HepG2 (cell line): ENCODE data around the gene UPB1. TPM values are rescaled to one million over a fixed set of nuclear protein-coding genes. Genes with fewer than 3 reads are reported as not detected.
A peak's percentile ranks its signal among the peaks of the same experiment; 100 is the strongest.

Experiments
- ASH2L ChIP-seq: fragments of 300-600, 200-600 bp; sonication (generic); IDR thresholded peaks from 2 replicates; pipeline ENCODE4 v1.7.0; 2017; ENCODE audit warnings: low read depth, mild to moderate bottlenecking, moderate library complexity, mixed read lengths, low read length; ENCODE audit not compliant: insufficient read length
- ELF3 ChIP-seq: IDR thresholded peaks from 2 replicates; pipeline ENCODE4 v1.6.1; 2016; ENCODE audit warnings: missing genetic modification reagents, missing compliant biosample characterization
- GATAD1 ChIP-seq: IDR thresholded peaks from 2 replicates; pipeline ENCODE4 v1.6.1; 2016; ENCODE audit warnings: missing genetic modification reagents, missing compliant biosample characterization
- GMEB2 ChIP-seq: IDR thresholded peaks from 2 replicates; pipeline ENCODE4 v1.6.1; 2016; ENCODE audit warnings: missing biosample characterization, missing genetic modification reagents, low read depth
- HBP1 ChIP-seq: IDR thresholded peaks from 2 replicates; pipeline ENCODE4 v1.6.1; 2016; ENCODE audit warnings: low read depth, control low read depth
- HDAC2 ChIP-seq: sonication (generic); formaldehyde crosslinking; IDR thresholded peaks from 2 replicates; pipeline ENCODE4 v1.4.0; 2020; ENCODE audit warnings: missing genetic modification reagents
- LRRFIP1 ChIP-seq: sonication (generic); formaldehyde crosslinking; conservative IDR thresholded peaks from 2 replicates; pipeline ENCODE4 v1.4.0; 2020; ENCODE audit warnings: missing genetic modification reagents
- MED13 ChIP-seq: sonication (generic); formaldehyde crosslinking; IDR thresholded peaks from 2 replicates; pipeline ENCODE4 v1.5.0; 2020; ENCODE audit warnings: missing genetic modification reagents
- MEIS1 ChIP-seq: sonication (generic); formaldehyde crosslinking; IDR thresholded peaks from 2 replicates; pipeline ENCODE4 v1.9.0; 2021; ENCODE audit warnings: mild to moderate bottlenecking, missing genetic modification reagents, moderate library complexity, borderline replicate concordance
- SKI ChIP-seq: fragments of 450-650 bp; IDR thresholded peaks from one replicate; pipeline ENCODE4 v1.6.1; 2018; ENCODE audit warnings: mild to moderate bottlenecking; ENCODE audit not compliant: partially characterized antibody
- TGIF2 ChIP-seq: IDR thresholded peaks from 2 replicates; pipeline ENCODE4 v1.6.1; 2016; ENCODE audit warnings: control low read depth, missing compliant biosample characterization
- ZKSCAN1 ChIP-seq: fragments of 150-350 bp; IDR thresholded peaks from 2 replicates; pipeline ENCODE4 v1.6.1; 2014; ENCODE audit warnings: low read length
- ZNF121 ChIP-seq: sonication (generic); formaldehyde crosslinking; IDR thresholded peaks from 2 replicates; pipeline ENCODE4 v1.5.0; 2020; ENCODE audit warnings: mild to moderate bottlenecking, missing genetic modification reagents
- ZNF263 ChIP-seq: sonication (generic); formaldehyde crosslinking; IDR thresholded peaks from 2 replicates; pipeline ENCODE4 v1.4.0; 2020; ENCODE audit warnings: missing genetic modification reagents
- ZNF33B ChIP-seq: sonication (generic); formaldehyde crosslinking; IDR thresholded peaks from 2 replicates; pipeline ENCODE4 v1.5.1; 2020; ENCODE audit warnings: mild to moderate bottlenecking, missing genetic modification reagents
- ZNF34 ChIP-seq: sonication (generic); formaldehyde crosslinking; IDR thresholded peaks from 2 replicates; pipeline ENCODE4 v1.4.0; 2020; ENCODE audit warnings: mild to moderate bottlenecking, missing genetic modification reagents, borderline replicate concordance
- ZNF501 ChIP-seq: sonication (generic); formaldehyde crosslinking; IDR thresholded peaks from 2 replicates; pipeline ENCODE4 v1.5.1; 2020; ENCODE audit warnings: mild to moderate bottlenecking, moderate library complexity, missing genetic modification reagents
- ZNF563 ChIP-seq: sonication (generic); formaldehyde crosslinking; IDR thresholded peaks from 2 replicates; pipeline ENCODE4 v1.8.0; 2022; ENCODE audit warnings: mild to moderate bottlenecking, moderate library complexity, missing genetic modification reagents
- ZNF605 ChIP-seq: sonication (generic); formaldehyde crosslinking; IDR thresholded peaks from 2 replicates; pipeline ENCODE4 v1.8.0; 2022; ENCODE audit warnings: mild to moderate bottlenecking, missing genetic modification reagents
- ZNF777 ChIP-seq: sonication (generic); formaldehyde crosslinking; IDR thresholded peaks from 2 replicates; pipeline ENCODE4 v1.4.0; 2020; ENCODE audit warnings: missing genetic modification reagents
- polyA plus RNA-seq, 8 experiments: library from polyadenylated mRNA; depleted of rRNA in 3 of 8; stranded (reverse) in 7 of 8; unstranded in 1 of 8; fragments of >200 nt; fragmentation: Illumina TruSeq in 4 of 8; extraction: Trizol in 4 of 8; gene quantifications; 2 replicates each; pipeline versions ENCODE4 v1.2.1 to v1.2.3, GENCODE V29; 2011 to 2016; ENCODE audit warnings: low read depth in 4 of 8, missing spikeins in 1 of 8, mixed read lengths in 1 of 8; ENCODE audit not compliant: insufficient read depth in 1 of 8
- total RNA-seq, 5 experiments: library from RNA; depleted of rRNA; stranded (reverse); fragments of >200 nt; fragmentation: Illumina TruSeq; extraction: Trizol; gene quantifications; 2 replicates each; pipeline ENCODE4 v1.2.3, GENCODE V29; 2016; ENCODE audit warnings: low read depth in 1 of 5
- TF ChIP-seq, protein P1 (sequence below): sonication (generic); formaldehyde crosslinking; IDR thresholded peaks from 2 replicates; pipeline ENCODE4 v1.5.0; 2020; ENCODE audit warnings: mild to moderate bottlenecking, low read depth, missing genetic modification reagents, borderline replicate concordance
- TF ChIP-seq, protein P2 (sequence below): sonication (generic); formaldehyde crosslinking; IDR thresholded peaks from 2 replicates; pipeline ENCODE4 v1.4.0; 2020; ENCODE audit warnings: mild to moderate bottlenecking, missing genetic modification reagents
- TF ChIP-seq, protein P3 (sequence below): IDR thresholded peaks from 2 replicates; pipeline ENCODE4 v1.6.1; 2016; ENCODE audit warnings: mild to moderate bottlenecking, missing biosample characterization, missing genetic modification reagents

The UPB1 gene
- total and polyA plus RNA-seq, 2 of the 13 experiments (the other 11 are each of a cell fraction or from before 2014, with no cell fraction given): 0.38 to 1.2 TPM

DNA sequence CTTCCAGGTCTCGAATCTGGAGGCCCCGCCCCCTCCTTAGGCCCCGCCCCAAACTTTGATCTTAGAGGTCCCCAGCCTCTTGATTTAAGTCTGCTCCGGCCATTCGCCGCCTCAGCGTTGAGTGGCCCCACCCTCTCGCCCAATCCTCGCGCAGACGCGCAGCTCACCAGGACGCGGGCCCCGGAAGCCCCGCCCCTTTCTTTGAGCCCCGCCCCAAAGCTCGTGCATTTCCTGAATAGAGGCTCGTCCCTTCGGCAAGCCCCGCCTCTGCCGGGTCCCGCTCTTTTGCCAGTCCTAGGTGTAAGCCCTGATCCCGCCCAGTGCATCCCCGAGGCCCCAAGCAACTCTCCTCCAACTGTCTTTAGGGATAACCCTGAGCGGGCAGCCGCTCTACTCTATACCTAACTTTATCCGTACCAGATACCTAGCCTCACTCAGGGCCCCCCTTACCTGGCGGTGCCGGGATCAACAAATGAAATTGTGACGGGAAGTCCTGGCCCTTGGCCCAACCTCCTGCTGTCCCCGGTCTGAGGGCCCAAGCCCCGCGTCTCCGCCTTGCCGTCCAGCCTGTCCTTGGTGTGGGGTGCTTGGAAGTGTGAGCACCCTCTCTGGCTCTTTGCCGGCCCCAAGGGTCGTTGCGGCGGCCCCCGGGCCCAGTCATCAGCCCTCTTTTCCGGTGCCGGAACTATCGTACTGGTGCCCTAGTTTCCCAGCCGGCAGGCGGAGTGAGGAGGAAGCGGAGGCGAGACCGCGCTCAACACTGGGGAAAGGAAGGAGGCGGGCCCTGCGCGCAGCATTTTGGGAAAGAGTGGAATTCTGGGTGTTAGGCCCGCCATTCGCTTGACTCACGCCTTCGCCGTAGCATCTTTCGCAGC, 60.3 kb downstream of the UPB1 start, which contains the start of gene SNRPD3 (continued):
- TF ChIP-seq, protein P1, sequence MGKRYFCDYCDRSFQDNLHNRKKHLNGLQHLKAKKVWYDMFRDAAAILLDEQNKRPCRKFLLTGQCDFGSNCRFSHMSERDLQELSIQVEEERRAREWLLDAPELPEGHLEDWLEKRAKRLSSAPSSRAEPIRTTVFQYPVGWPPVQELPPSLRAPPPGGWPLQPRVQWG (CRISPR knock-in tag): no peak
- TF ChIP-seq GATAD1: peak; percentile 99
- TF ChIP-seq ZNF777 (CRISPR knock-in tag): peak; percentile 49; the same call in 1 of the 2 replicates
- 0 out of 2 replicates have a peak, but pooled peaks have one; percentile 14 for TF ChIP-seq ZNF121 (CRISPR knock-in tag)
- TF ChIP-seq ZNF563 (CRISPR knock-in tag): peak; percentile 93
- TF ChIP-seq HDAC2 (CRISPR knock-in tag): peak; percentile 87
- peak; percentile 78; the same call in 1 of the 2 replicates for TF ChIP-seq ZNF33B (CRISPR knock-in tag)
- TF ChIP-seq LRRFIP1 (CRISPR knock-in tag): no peak
- peak; percentile 93 for TF ChIP-seq ZNF605 (CRISPR knock-in tag)
- peak; percentile 98 for TF ChIP-seq HBP1
- TF ChIP-seq SKI: peak; percentile 59
- TF ChIP-seq TGIF2 (CRISPR knock-in tag): peak; percentile 95
- TF ChIP-seq ZNF501: peak; percentile 100
- TF ChIP-seq MEIS1 (CRISPR knock-in tag): 0 out of 2 replicates have a peak, but pooled peaks have one; percentile 54
- TF ChIP-seq, protein P2, sequence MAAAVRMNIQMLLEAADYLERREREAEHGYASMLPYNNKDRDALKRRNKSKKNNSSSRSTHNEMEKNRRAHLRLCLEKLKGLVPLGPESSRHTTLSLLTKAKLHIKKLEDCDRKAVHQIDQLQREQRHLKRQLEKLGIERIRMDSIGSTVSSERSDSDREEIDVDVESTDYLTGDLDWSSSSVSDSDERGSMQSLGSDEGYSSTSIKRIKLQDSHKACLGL (CRISPR knock-in tag): no peak
- peak; percentile 70; the same call in 1 of the 2 replicates for TF ChIP-seq MED13 (CRISPR knock-in tag)
- TF ChIP-seq GMEB2 (CRISPR knock-in tag): peak; percentile 54
- peak; percentile 87; the same call in 1 of the 2 replicates for TF ChIP-seq ZNF34 (CRISPR knock-in tag)
- peak; percentile 62; the same call in 1 of the 2 replicates for TF ChIP-seq ZNF263 (CRISPR knock-in tag)
- TF ChIP-seq ASH2L: peak; percentile 98
- TF ChIP-seq, protein P3, sequence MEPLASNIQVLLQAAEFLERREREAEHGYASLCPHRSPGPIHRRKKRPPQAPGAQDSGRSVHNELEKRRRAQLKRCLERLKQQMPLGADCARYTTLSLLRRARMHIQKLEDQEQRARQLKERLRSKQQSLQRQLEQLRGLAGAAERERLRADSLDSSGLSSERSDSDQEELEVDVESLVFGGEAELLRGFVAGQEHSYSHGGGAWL (CRISPR knock-in tag): peak; percentile 85
- no peak for TF ChIP-seq ZKSCAN1
- peak; percentile 77 for TF ChIP-seq ELF3 (CRISPR knock-in tag)
